SK-N-MC (cell line): Measurements from ENCODE around the gene CEACAM6.

Experiments used
- EZH2 ChIP-seq: fragments of 200-600 bp; sonication (generic); IDR thresholded peaks from one replicate; pipeline ENCODE4 v1.6.1; 2017; ENCODE audit warnings: antibody characterized with exemption
- POLR2AphosphoS5 ChIP-seq: IDR thresholded peaks from 2 replicates; pipeline ENCODE4 v1.6.1; 2012; ENCODE audit warnings: mild to moderate bottlenecking, low read depth, low read length, borderline replicate concordance

DNA sequence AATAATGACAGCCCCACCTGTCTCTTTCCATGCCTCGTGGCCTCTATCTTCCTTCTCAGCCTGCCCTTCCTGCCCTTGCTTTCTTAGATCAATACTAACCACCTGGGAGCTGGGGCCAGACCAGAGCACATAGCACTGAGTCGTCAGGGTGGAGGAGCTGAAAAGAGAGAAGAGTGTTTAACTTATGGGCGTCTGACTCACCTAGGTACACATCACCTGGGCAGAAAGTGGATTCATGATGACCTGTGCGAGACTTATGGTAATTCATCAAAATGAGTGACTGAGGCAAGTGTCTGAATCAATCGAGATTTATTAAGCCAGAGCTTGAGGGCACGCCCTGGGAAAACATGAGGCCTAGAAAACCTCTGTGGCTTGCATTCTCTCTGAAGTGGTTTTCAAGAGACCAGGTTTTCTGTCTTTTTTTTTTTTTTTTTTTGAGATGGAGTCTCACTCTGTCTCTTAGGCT is 19.2 kb downstream of the CEACAM6 start:
- TF ChIP-seq POLR2AphosphoS5 (no peak), EZH2 (no peak)
